T-helper 9 cell (primary cell): Measurements from ENCODE around the gene NSG1.
"Not testable (repeated sequence)": the region's sequence is repeated elsewhere in the genome, so short reads cannot be mapped to it uniquely, and the experiment has no call there.

Experiments used
- DNase-seq: peaks from one replicate; pipeline ENCODE4 v3.0.0-alpha.2; 2020
- total RNA-seq, 2 donors: gene quantifications; one replicate each; lab custom pipeline; 2026; lab: John Stamatoyannopoulos, UW

Gene NSG1
- 18.3 to 20.9 reads per million in 2 donors for total RNA-seq

- peak; percentile 46 for DNase-seq
These were observed at the start of gene NSG1 for GRCh38 chr4:4386736-4387392. Gene NSG1, plus strand, starts transcription at chr4:4387102. Its CDS starts 528 bp downstream, at chr4:4387630.

GRCh38 chr4:4338210-4339001 is 48.5 kb upstream of the NSG1 start:
- DNase-seq: no peak

- DNase-seq: no peak
These were observed 47.3 kb upstream of the NSG1 start for GRCh38 chr4:4339504-4340085.

- no peak for DNase-seq
These were observed 44.8 kb upstream of the NSG1 start for GRCh38 chr4:4341861-4342650.

- DNase-seq: no peak
These were observed 43.9 kb upstream of the NSG1 start for GRCh38 chr4:4343038-4343437.

GRCh38 chr4:4344915-4345527 is 41.9 kb upstream of the NSG1 start:
- DNase-seq: no peak

GRCh38 chr4:4347585-4347984 is 39.3 kb upstream of the NSG1 start:
- DNase-seq: no peak

GRCh38 chr4:4348585-4348984 is 38.3 kb upstream of the NSG1 start:
- not testable (repeated sequence) for DNase-seq

GRCh38 chr4:4349867-4350266 is 37.0 kb upstream of the NSG1 start:
- DNase-seq: no peak

GRCh38 chr4:4350909-4351308 is 36.0 kb upstream of the NSG1 start:
- DNase-seq: no peak

- no peak for DNase-seq
These were observed 31.6 kb upstream of the NSG1 start for GRCh38 chr4:4355302-4355701.

- no peak for DNase-seq
These were observed 30.5 kb upstream of the NSG1 start for GRCh38 chr4:4356106-4357041.

- no peak for DNase-seq
These were observed 28.6 kb upstream of the NSG1 start for GRCh38 chr4:4358093-4358854.

GRCh38 chr4:4361883-4362282 is 25.0 kb upstream of the NSG1 start:
- no peak for DNase-seq

GRCh38 chr4:4362991-4363697 is 23.8 kb upstream of the NSG1 start:
- no peak for DNase-seq

- no peak for DNase-seq
These were observed 22.8 kb upstream of the NSG1 start for GRCh38 chr4:4364061-4364460.

- DNase-seq: no peak
These were observed 22.3 kb upstream of the NSG1 start for GRCh38 chr4:4364486-4365208.

GRCh38 chr4:4368809-4369580 is 17.9 kb upstream of the NSG1 start:
- DNase-seq: no peak
